GM13977 (cell line): ENCODE measurements around the gene RSPH10B.
"Not testable (repeated sequence)": the region's sequence is repeated elsewhere in the genome, so short reads cannot be mapped to it uniquely, and the experiment has no call there.

Source experiments
- DNase-seq: peaks from one replicate; pipeline ENCODE4 v3.0.0; 2012; ENCODE audit warnings: low spot score
- in situ Hi-C: fragments of 300-500 bp; cut with MboI; formaldehyde crosslinking; loops from one replicate; pipeline ENCODE4 v1.12.0; 2022; ENCODE audit warnings: low sequenced_read_pairs, low pct_unique_long_range_greater_than_20kb, mixed read lengths, inconsistent platforms; ENCODE audit not compliant: unreplicated experiment
- TF ChIP-seq, protein P1 (sequence below): IDR thresholded peaks from 2 replicates; pipeline ENCODE4 v1.5.1; 2012; ENCODE audit warnings: mild to moderate bottlenecking, control low read depth; ENCODE audit not compliant: insufficient read depth; ENCODE audit errors: extremely low read depth, missing control alignments

The RSPH10B gene

DNA sequence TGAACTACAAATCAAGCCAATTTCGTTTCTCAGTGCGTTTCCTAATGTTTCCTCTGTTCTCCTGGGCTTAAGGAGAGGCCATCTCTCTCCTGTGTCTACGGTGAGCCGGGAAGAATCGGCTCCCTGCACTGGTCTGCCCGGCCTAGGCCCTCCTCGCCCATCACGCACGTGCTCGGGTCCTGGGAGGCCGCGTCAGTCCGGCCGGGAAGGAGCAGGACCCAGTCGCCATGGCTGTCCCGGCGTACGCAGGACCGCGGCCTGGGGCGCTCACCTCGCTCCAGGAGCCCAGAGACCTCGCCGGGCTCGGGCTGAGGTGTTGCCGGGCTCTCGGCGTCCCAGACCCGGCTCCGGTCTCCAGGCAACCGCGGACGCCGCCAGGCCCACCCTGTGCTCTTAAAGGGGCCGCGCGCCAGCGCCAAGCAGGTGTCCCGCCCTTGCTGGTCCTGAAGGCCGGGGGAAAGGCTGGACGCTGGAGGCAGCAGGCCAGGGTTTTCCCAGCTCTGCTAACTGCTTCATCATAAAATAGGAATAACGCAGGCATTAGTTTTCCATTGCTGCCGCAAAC lies at the start of gene RSPH10B:
RSPH10B (minus strand) TSS at position 343 of the 565 bp plus-strand sequence. CDS start 3,573 bp downstream, outside the sequence.
- in situ Hi-C loops, DNase-seq: not testable (repeated sequence)

DNA sequence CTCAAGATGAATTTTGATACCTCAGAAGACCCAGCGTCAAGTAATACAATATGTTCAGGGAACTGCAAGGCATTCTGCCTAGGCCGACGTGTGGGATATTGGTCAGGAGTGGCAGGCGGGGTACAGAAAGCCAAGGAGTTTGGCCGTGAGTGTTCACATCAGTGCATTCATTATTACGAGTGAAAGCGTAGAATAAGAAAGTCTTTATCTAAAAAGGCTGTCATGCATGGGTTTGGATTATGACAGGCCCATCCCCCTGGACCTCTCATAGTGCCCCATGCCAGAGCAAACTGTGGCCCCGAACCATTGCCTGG lies 46.1 kb upstream of the RSPH10B start:
- TF ChIP-seq, protein P1, sequence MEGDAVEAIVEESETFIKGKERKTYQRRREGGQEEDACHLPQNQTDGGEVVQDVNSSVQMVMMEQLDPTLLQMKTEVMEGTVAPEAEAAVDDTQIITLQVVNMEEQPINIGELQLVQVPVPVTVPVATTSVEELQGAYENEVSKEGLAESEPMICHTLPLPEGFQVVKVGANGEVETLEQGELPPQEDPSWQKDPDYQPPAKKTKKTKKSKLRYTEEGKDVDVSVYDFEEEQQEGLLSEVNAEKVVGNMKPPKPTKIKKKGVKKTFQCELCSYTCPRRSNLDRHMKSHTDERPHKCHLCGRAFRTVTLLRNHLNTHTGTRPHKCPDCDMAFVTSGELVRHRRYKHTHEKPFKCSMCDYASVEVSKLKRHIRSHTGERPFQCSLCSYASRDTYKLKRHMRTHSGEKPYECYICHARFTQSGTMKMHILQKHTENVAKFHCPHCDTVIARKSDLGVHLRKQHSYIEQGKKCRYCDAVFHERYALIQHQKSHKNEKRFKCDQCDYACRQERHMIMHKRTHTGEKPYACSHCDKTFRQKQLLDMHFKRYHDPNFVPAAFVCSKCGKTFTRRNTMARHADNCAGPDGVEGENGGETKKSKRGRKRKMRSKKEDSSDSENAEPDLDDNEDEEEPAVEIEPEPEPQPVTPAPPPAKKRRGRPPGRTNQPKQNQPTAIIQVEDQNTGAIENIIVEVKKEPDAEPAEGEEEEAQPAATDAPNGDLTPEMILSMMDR = no peak
- no peak for DNase-seq
- in situ Hi-C loops = loop anchor here (25.0 kb wide), 1 partner anchor 154 kb away; no protein-coding TSS in a partner anchor

DNA sequence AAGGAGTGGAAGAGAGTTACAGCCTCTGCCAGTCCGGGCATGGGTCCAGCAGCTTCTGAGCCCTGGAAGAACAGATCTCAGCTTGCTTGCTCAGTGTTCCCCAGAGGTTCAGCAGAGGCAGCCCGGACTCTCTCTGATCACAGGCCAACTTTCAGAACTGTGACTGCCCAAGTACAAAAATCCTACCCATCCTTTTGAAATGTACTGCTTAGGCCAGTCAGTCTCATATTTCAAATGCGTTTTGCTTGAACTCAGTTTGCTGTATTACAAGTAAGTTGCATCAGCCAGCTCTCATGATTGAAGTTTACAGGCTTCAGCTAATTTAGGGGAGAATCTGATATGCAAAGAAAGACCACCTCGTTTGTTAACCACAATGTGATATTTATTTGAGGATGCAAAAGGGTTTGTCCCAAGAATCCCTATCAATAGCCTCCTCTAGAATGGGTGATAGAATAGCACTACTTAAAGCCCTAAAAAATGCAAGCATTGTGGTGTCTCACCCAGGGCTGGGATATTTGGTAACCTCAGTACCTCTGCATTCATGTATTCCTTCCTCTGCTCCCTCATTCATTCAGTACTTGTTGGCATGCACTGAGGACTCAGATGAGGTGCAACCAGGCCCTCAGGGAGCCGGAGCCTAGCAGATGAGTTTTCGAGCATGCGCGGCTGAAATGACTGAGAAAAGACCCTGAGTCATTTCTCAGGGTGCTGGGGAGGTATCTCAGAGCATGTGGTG lies 45.6 kb upstream of the RSPH10B start:
- no peak for DNase-seq
- TF ChIP-seq, protein P1 = no peak
- in situ Hi-C loops = loop anchor here (25.0 kb wide), 1 partner anchor 154 kb away; no protein-coding TSS in a partner anchor

DNA sequence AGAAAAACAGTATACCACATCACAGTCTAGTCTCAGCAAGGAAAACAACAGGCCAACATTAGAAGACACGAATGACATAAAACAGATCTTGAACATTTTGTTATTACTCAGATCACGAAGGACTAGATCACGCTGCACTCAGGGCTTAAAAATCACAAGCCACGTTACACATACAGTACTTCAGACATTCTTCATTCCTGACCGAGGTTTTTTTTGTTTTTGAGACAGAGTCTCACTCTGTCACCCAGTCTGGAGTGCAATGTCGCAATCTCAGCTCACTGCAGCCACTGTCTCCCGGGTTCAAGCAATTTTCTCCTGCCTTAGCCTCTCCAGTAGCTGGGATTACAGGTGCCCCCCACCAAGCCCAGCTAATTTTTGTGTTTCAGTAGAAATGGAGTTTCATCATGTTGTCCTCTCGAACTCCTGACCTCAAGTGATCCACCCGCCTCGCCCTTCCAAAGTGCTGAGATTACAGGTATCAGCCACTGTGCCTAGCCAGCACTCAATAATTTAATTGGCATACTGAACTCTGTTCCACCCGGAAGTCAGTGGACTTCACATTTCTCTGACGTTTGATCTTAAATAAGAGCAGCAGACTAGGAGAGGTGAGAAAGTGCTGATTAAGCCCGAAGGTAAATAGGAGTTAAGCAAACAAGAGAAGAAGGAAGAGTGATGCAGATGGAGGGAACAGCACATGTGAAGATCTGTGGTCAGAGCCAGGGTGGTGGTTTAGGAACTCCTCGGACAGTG lies 42.0 kb upstream of the RSPH10B start:
- DNase-seq = no peak
- TF ChIP-seq, protein P1 = no peak
- in situ Hi-C loops = loop anchor here (25.0 kb wide), 1 partner anchor 150 kb away; no protein-coding TSS in a partner anchor

DNA sequence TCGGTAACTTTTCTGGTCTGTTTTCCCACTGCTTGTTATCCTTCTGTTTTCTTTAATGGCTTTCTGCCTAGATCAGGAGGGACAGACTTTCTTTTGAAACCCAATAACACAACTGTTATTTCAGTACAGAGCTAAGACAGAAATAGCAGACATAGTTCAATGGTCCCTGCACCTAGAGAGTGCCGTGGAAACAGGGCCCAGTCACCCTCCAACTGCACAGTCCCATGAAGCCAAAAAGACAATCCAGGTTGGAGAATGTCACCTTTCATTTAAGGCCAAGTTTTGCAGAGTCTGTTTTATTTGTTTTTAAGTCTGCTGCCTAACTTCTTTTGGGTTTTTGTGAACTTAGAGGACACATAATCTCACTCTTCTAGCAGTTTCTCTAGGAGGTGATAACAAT lies 41.1 kb upstream of the RSPH10B start:
- in situ Hi-C loops = loop anchor here (25.0 kb wide), 1 partner anchor 149 kb away; no protein-coding TSS in a partner anchor
- TF ChIP-seq, protein P1 = no peak
- no peak for DNase-seq

DNA sequence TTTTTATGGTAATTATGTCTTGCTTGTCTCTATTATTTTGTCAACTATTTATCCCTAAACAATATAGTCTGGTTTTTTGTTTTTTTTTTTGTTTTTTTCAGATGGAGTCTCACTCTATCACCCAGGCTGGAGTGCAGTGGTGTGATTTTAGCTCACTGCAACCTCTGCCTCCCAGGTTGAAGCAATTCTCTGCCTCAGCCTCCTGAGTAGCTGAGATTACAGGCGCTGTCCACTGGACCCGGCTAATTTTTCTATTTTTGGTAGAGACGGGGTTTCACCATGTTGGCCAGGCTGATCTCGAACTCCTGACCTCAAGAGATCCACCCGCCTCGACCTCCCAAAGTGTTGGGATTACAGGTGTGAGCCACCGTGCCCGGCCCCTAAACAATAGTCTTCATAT lies 39.9 kb upstream of the RSPH10B start:
- in situ Hi-C loops = loop anchor here (25.0 kb wide), 1 partner anchor 148 kb away; no protein-coding TSS in a partner anchor
- not testable (repeated sequence) for DNase-seq

DNA sequence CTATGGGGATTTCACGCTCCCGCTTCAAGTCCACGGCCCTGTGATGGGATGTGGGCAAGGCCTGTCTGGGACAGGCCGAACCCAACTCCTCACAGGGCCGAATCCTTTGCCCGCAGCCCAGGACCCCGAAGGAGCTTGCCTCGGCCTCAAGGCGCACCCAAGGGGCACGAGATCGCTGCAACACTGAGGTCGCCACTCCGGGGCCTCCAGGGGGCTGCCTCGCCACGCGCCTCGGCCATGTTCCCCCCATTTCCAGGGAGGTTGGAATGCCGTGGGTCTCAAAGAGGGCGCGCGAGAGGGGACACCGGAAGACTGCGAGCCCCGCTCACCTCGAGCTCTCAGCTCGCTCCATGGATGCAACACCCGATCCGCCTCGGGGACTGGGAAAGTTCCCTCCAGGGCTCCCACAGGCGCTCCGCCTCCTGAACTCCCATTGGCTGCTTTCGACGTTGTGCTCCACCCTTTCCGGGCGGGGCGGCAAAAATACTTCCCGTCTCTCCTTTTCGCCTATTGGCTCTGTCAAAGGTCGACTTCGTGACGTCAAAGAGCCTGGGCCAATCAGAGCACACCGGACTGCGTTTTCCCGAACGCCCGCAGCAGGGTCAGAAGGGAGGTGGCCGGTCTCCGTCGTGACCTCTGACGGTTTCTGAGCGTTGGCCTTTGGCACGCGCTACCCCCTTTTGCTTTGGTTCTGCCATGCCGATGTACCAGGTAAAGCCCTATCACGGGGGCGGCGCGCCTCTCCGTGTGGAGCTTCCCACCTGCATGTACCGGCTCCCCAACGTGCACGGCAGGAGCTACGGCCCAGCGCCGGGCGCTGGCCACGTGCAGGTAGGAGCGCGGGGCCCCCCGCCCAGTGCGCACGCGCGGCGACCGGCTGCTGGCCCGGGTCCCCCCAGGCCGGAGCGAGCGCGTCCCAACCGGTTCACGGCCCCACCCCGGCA lies 38.5 kb upstream of the RSPH10B start, which contains the start of the genes AIMP2 and PMS2:
AIMP2 (plus strand) TSS at position 605 of the 944 bp plus-strand sequence; CDS start at position 697, 92 bp downstream.
PMS2 (minus strand) TSS at position 382 of the 944 bp plus-strand sequence; CDS start at position 352, 30 bp downstream.
- peak; percentile 94 for DNase-seq
- in situ Hi-C loops = loop anchor here (10.0 to 25.0 kb wide), 2 partner anchors 147 to 316 kb away; no protein-coding TSS in a partner anchor
- TF ChIP-seq, protein P1 = peak; percentile 39

DNA sequence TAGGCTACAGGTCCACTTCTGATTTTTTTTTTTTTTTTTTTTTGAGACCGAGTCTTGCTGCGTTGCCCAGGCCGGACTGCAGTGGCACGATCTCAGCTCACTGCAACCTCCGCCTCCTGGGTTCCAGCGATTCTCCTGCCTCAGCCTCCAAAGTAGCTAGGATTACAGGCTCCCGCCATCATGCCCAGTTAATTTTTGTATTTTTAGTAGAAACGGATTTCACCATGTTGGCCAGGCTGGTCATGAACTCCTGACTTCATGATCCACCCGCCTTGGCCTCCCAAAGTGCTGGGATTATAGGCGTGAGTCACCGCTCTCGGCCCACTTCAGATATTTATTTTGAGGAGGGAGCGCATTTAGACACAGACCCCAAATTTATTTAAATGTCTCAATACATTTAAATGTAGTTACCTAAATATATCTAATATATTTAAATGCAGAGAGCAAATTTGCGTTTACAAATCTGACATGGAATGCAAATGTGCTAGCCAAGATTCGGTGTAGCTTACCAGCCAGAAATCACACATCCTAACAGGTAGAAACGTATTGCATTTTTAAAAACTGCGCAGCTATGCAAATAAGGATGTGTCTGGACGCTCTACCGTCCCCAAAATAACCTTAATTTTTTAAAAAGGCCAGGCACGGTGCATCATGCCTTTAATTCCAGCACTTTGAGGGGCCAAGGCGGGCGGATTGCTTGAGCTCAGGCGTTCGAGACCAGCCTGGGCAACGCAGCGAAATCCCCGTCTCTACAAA lies 37.5 kb upstream of the RSPH10B start:
- in situ Hi-C loops = loop anchor here (10.0 to 25.0 kb wide), 2 partner anchors 146 to 317 kb away; no protein-coding TSS in a partner anchor

More for the DNA sequence above, 37.5 kb upstream of the RSPH10B start:
- DNase-seq = not testable (repeated sequence)
